ENCODE results near the gene C1QA.

C1QA gene

DNA sequence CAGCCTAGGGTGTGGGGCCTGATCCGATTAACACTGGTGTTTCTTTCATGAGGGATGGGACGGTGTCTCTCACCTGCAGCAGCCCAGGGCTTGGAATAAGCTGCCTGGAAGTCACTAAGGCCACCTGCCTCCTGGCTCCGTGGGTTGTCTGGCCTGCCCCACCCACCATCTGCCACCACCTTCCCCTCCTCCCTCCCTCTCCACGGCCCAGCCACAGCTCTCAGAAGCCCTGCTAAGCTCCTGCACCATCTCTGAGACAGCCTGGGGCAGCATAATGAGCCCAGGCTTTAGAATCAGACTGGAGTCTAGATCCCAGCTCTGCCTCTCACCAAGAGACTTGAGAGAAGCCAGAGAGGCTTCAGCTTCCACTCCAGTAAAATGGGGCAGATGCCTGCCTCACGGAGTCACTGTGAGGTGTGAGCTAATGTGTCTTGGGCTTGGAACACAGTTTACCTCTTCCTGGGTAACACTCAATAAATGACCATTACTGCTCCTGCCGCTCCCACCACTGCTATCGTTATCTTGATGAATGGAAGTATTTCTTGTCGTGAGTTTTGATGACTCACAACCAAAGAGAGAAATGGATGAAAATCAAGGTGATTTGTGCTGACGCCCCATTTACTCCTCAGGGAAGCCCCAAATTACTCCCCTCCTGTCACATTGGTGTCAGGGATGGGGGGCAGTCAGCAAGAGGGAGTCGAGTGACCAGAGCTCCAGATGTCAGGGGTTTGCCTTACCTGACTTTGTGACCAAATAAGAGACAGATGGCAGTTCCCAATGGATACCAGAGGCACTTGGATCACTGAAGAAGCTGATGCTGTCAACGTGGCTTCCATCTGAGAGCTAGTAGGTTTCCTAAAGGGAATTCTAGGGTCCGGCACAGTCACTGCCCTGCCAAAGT lies 23.5 kb upstream of the C1QA start:
- no peak for DNase-seq (ENCODE audit: low read depth)

- DNase-seq (ENCODE audit: low read depth) = no peak
These were observed 22.9 kb upstream of the C1QA start for GRCh38 chr1:22613572-22613918.

DNA sequence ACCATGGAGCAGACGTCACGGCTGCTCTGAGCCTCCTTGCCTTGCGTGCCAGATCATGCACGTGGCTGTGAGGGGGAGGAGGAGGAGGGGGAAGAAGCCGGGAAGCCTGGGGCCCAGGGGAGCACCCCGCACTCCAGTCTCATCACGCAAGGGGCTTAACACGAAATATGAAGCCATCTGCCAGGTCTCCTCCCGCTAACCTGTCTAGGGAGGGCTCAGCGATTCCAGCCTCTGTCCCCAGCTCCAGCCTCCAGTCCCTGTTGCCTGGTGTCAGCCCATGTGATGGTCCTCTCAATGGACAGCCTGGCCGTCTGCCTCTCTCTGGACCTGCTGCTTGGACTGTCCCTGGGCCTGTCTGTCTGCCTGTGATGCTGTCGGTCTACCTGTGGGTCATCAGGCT lies 22.5 kb upstream of the C1QA start:
- DNase-seq (ENCODE audit: low read depth) = no peak

- DNase-seq (ENCODE audit: low read depth) = no peak
These were observed 20.5 kb upstream of the C1QA start for GRCh38 chr1:22615886-22616285.

DNA sequence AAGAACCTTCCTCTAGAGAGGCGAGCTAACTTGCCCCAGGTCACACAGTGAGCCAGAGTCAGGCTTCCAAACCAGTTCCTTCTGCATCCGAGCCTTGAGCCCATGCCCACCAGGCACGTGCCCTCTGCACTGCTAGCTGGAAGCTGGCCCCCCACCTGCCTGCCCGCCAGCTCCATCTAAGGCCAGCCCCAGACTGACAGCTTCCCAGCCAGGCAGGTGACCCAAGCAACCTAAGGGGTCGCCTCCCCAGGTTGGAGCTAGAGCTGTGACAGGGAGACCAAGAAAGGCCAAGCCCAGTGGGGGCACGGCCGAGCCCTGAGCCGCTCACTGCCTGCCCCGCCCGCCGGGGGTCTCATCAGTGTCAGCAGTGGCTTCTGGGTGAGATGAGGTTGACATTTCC lies 19.9 kb upstream of the C1QA start:
- no peak for DNase-seq (ENCODE audit: low read depth)

- DNase-seq (ENCODE audit: low read depth) = no peak
These were observed 18.4 kb upstream of the C1QA start for GRCh38 chr1:22618056-22618455.

DNA sequence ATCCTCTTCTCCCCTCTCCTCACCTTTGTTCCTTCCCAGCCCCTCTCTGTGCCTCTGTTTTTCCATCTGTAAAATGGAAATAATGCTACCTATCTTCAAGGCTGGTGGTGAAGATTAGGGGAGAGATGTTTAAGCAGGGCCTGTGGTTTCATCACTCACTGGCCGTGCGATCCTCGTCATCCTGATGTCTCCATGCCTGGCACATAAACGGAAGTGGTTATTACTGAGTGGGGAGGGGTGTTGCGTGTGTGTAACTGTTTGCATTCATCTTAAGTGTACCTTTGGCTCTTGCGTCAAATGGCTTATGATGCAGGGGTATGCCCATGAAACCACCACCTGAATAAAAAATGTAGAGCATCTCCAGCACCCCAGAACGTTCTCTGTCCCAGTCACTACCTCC lies 17.2 kb upstream of the C1QA start:
- DNase-seq (ENCODE audit: low read depth) = no peak

DNA sequence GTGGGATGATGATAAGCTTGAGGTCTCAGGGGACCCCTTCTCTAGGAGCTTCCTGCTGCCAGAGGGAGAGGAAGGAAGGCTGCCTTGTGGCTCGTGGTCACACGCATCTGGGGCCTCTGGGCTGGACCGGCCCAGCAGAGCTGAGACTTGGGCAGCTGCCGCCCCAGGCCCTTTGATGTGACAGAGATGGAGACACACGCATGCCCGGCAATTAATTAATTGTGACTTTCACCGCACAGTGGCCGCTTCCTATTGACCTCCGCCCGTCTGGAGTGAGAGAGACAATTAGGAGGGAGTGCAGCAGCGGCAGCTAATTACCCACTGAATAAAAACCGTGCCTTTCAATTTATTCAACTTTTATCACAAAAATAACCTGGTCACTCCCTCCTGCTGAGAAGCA lies 16.6 kb upstream of the C1QA start:
- no peak for DNase-seq (ENCODE audit: low read depth)

GRCh38 chr1:22621761-22622160 lies 14.7 kb upstream of the C1QA start:
- DNase-seq (ENCODE audit: low read depth) = no peak

DNA sequence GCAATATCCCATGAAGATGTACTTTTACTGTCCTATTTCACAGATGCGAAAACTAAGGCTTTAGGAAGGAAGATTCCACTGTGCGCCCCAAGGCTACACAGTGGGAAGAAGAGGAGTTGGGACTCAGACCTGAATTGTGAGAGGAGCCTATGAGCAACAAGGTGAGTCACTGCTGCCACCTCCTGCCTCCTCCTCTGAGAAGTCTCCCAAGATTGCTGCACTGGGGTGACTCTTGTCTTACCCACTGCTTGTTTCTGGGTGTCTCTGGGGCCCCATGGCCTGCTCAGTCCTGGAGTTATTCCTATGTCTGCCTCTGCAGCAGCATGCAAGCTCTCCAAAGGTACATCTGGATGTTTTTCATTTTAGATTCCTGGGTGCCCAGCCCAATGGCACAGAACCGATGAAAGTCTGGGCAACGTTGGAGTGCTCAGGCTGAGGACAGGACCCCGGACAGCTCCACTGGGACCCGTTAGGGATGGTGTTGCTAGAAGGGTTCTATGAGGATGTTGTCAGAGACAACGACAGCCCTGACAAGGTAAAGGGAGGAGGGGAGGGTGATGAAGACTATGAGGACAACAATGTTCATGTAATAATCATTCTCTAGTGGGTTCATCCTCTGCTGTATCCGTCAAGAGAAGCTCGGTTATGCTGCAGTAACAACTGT lies 11.0 kb upstream of the C1QA start:
- no peak for DNase-seq (ENCODE audit: low read depth)

DNA sequence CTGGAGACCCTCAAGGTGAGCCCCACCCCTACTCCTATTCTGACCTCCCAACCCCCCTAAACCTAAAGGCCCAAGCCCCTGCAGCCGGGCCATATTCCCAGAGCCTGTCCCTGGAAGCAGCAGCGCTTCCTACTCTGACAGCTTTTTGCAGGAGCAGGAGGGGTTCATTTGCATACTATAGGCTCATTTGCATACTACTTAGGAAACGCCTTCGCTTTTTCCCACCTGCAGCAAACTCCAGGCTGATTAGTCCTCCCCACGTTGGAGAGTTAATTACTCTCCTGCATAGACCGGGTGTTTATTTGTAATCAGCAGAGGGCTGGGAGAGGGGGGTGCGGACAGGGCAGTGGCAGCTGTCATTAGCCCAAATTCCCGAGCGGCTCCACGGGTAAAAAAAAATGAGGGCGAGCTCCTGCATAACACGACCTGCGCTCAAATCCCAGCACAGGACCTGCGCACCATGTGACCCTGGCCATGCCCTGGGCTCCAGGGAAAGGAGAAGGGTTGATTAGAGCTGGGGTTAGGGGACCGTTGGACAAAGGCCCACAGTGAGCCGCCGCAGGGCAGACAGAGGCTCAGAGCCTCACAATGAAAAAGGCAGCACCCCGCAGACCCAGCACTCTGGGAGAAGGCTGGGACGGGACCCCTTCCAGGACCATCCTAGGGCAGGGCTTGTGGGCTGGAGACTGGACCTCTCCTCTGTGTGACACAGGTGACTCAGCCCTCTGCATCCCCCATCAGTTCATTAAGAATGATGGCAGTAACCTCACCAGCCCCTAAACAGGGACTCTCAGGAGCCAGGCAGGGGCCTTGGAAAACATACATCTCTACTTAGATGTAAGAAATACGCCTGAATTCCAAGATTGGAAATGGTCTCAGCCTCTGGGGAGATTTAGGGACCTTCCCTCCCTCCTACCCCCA lies 9.9 kb upstream of the C1QA start:
- no peak for DNase-seq (ENCODE audit: low read depth)

GRCh38 chr1:22627331-22627730 lies 9.1 kb upstream of the C1QA start:
- DNase-seq (ENCODE audit: low read depth) = no peak

DNA sequence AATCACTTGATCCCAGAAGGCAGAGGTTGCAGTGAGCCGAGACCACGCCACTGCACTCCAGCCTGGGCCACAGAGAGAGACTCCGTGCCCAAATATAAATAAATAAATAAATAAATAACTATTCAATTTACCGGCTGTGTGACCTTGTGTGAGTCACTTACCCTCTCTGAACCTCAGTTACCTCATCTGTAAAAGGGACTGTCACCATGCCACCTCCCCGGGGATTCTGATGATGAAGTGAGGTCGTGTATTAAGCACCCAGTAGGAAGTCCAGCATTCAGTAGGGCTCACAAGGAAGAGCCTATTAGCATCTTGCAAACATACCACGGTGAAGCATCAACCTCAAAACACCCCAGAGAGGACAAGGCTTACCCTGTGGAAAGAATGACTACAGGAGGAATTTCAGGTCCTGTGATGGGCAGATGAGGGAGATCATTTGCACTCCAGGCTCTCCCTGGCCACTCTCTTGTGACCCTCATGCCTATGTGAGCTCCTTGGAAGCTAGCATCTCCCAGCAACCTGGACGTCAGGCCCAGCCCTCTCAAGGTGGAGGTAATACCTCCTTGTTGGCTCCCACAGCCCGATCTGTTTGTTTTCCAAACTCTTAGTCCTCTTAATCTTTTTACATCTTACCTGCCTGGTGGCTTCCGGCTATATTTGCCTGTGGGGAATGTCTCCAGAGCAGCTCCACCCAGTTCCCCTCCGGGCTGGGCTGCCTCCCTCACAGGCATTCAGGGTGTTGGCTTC lies 7.6 kb upstream of the C1QA start:
- no peak for DNase-seq (ENCODE audit: low read depth)

- no peak for DNase-seq (ENCODE audit: low read depth)
These were observed 6.5 kb upstream of the C1QA start for GRCh38 chr1:22629886-22630285.

DNA sequence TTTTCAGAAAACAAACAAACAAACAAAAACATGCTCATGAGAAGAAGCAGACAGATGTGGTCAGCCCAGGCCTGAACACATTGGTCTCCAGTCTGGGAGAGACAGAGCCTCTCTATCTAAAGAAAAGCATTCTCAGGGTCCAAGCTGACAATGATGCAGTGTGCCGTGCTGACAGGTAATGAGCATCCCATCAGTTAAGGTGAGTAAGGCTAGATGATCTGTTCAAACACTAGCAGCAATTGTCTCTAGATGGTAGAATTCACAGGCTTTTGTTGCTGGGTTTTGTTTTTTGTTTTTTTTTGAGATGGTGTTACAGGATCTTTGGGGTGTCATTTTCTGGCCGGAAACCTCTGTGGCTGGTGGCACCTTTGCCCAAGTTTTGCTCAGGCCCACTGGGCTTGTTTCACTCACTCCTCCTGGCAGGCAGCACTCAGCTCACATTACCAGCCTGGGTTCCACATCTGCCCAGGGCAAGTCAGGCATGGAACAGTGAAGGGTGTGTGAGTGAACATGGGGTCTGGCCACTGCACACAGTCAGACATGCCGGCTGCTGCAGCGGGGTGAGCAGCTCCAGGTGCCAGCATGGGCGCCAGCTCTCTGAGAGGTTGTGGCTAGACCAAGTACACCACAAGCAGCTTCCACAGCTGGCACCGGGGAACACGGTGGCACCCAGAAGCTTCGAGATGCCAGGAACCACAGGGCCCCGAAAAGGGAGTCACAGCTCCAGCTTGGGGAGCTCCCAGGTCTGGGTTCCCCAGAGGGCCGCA lies 2.5 kb upstream of the C1QA start:
- DNase-seq (ENCODE audit: low read depth) = no peak

GRCh38 chr1:22635436-22635835 lies 992 bp upstream of the C1QA start:
- no peak for DNase-seq (ENCODE audit: low read depth)

GRCh38 chr1:22636927-22637326 lies 499 bp downstream of the C1QA start:
- DNase-seq (ENCODE audit: low read depth) = no peak

GRCh38 chr1:22637907-22638445 lies 1.5 kb downstream of the C1QA start:
- no peak for DNase-seq (ENCODE audit: low read depth)

DNA sequence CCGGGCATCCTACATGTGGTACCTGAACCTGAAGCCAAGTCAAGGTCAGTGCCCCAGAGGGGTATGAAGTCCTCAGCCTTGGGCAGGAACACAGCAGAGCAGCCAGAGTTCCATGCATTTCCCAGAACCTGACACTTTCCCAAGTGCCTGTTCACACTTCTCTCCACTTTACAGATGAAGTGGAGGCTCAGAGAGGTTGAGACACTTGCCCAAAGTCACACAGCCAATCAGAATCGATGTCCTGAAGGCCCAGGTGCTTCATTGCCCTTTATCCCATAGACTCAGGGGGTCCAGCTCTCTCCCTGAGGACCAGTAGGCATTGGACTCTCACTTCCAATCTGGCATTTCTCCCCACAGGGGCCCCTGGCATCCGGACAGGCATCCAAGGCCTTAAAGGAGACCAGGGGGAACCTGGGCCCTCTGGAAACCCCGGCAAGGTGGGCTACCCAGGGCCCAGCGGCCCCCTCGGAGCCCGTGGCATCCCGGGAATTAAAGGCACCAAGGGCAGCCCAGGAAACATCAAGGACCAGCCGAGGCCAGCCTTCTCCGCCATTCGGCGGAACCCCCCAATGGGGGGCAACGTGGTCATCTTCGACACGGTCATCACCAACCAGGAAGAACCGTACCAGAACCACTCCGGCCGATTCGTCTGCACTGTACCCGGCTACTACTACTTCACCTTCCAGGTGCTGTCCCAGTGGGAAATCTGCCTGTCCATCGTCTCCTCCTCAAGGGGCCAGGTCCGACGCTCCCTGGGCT lies 2.2 kb downstream of the C1QA start:
- DNase-seq (ENCODE audit: low read depth) = no peak

GRCh38 chr1:22639286-22639685 lies 2.9 kb downstream of the C1QA start:
- DNase-seq (ENCODE audit: low read depth) = no peak

All from stimulated activated CD8-positive, alpha-beta memory T cell treated with anti-CD3 and anti-CD28 coated beads, Interleukin-4, amount 100 ng/mL, for 24 hours (primary cell).